Heart left ventricle (tissue), 16 donors: ENCODE measurements around the gene FUBP3. TPM values are rescaled to one million over a fixed set of nuclear protein-coding genes. Genes with fewer than 3 reads are reported as not detected.

Experiments
- ATAC-seq, 4 donors: fragments of 200-7000 bp; cut with Tn5 transposase; one replicate each; pipeline ENCODE4 v1.9.1; 2020 to 2022; ENCODE audit warnings: moderate library complexity in 4 of 4, mild to moderate bottlenecking in 3 of 4, moderate number of reproducible peaks in 1 of 4
- DNase-seq, 5 donors: peaks; one replicate each; pipeline ENCODE4 v3.0.0-alpha.2; 2020
- H3K27ac ChIP-seq, 12 donors: fragments of 200-600 bp; sonication (generic) in 4 of 12; one replicate each; pipeline versions ENCODE4 v1.5.0 to v1.8.0; 2016 to 2022; ENCODE audit warnings: mild to moderate bottlenecking in 2 of 12
- H3K27me3 ChIP-seq, 9 donors: fragments of 200-600 bp; sonication (generic) in 2 of 9; one replicate each; pipeline versions ENCODE4 v1.5.1 to v1.8.0; 2016 to 2022; ENCODE audit warnings: mild to moderate bottlenecking in 3 of 9
- H3K36me3 ChIP-seq, 9 donors: fragments of 200-600 bp; sonication (generic) in 2 of 9; one replicate each; pipeline versions ENCODE4 v1.5.0 to v1.8.0; 2018 to 2022; ENCODE audit warnings: mild to moderate bottlenecking in 2 of 9
- H3K4me1 ChIP-seq, 12 donors: fragments of 200-600 bp; sonication (generic) in 4 of 12; one replicate each; pipeline versions ENCODE4 v1.5.0 to v1.8.0; 2016 to 2022; ENCODE audit warnings: mild to moderate bottlenecking in 3 of 12
- H3K4me3 ChIP-seq, 12 donors: fragments of 200-600 bp; sonication (generic) in 4 of 12; one replicate each; pipeline versions ENCODE4 v1.5.0 to v1.8.0; 2017 to 2022; ENCODE audit warnings: mild to moderate bottlenecking in 9 of 12, moderate library complexity in 4 of 12
- H3K9me3 ChIP-seq, 12 donors: fragments of 200-600 bp; sonication (generic) in 4 of 12; one replicate each; pipeline versions ENCODE4 v1.5.0 to v1.8.0; 2016 to 2022; ENCODE audit warnings: mild to moderate bottlenecking in 1 of 12
- CTCF ChIP-seq, 12 donors: fragments of 200-600 bp; sonication (generic) in 4 of 12; IDR thresholded peaks; one replicate each; pipeline versions ENCODE4 v1.5.0 to v1.8.0; 2018 to 2022; ENCODE audit warnings: antibody characterized with exemption in 12 of 12, mild to moderate bottlenecking in 5 of 12
- POLR2A ChIP-seq, 2 donors: fragments of 450-650 bp; IDR thresholded peaks; one replicate each; pipeline ENCODE4 v1.6.1; 2017; ENCODE audit warnings: antibody characterized with exemption in 2 of 2, mild to moderate bottlenecking in 2 of 2, moderate library complexity in 2 of 2
- WGBS, 4 donors: extraction: QIAGEN DNeasy Blood & Tissue Kit in 2 of 4; methylation state at CpG; one replicate each; pipeline versions ENCODE4 v1.1.5 to v1.1.7; 2013 to 2018; 5-methylcytosine and 5-hydroxymethylcytosine counted together
- intact Hi-C, 10 donors: fragments of 100-400 bp; cut with DNase I; formaldehyde crosslinking; loops; one replicate each; pipeline versions ENCODE4 v1.11.1 to v1.14.2; 2022
- polyA plus RNA-seq, 2 donors: library from polyadenylated mRNA; stranded (reverse); fragments of 200-250 nt; gene quantifications; one replicate each; pipeline ENCODE4 v1.2.3, GENCODE V29; 2013
- total RNA-seq, 9 donors: library from RNA; depleted of rRNA in 2 of 9; stranded (reverse); fragments of >200 nt in 2 of 9; fragmentation: NEBNext Ultra II Directional in 3 of 9; extraction: Animal tissue kit (Norgen Biotek cat#: 25700) in 3 of 9; gene quantifications; one replicate each; pipeline versions ENCODE4 v1.1.0 to v1.2.4, GENCODE V29; 2016 to 2023
- donor health status: ischemic (EF 13 %, LVEDD 7.1; RV severe dilation, severe dysfunction).
- donor health status: healthy with polysubstance abuse.
- donor health status: DM: no; HTN: yes; CAD: no.
- donor health status: DM: no; HTN: no; CAD: no.
- donor health status: ischemic (EF 25% LVEDD 6.9; RV normal size, moderate dysfunction).
- donor health status: ischemic (EF 25% LVEDD 5.7; RV mildly dilated, moderate dysfunction).
- donor health status: healthy.
- donor health status: DM: yes; HTN: yes; CAD: no.
- donor health status: ischemic (EF 35%, LVEDD 5.7; RV mildly dilated, moderate dysfunction).
- donor health status: nonischemic (EF 11% LVEDD 7.7; RV severe dilation, severe dysfunction).
- donor health status: DM: yes; HTN: yes; CAD: no.
- donor health status: PGD.
- donor health status: ischemic (EF 29% LVEDD 5.4; RV normal size, mild dysfunction).
- donor health status: nonischemic (EF 23%, LVEDD 6.1; RV moderate dilation, normal function).

The FUBP3 gene
- total and polyA plus RNA-seq, 11 donors = 14.4 to 39.5 (median 24.8) TPM

GRCh38 chr9:130548103-130548502 lies 31.3 kb upstream of the FUBP3 start:
- Histone ChIP-seq H3K4me1 (no peaks in the 10 kb centered on the region), H3K27ac (no peak overlapping the region), H3K9me3 (peaks cover 0 to 9% (median 0%) of the 10 kb centered on the region in 12 donors), H3K4me3 (no peak overlapping the region), H3K36me3 (no peaks in the 10 kb centered on the region), H3K27me3 (no peaks in the 10 kb centered on the region)
- no peak for TF ChIP-seq POLR2A (IDR thresholded peaks at IDR 0.05)
- no peak for TF ChIP-seq CTCF (IDR thresholded peaks at IDR 0.05)
- ATAC-seq (no peak), DNase-seq (no peak)
- WGBS, 4 donors = 81 to 91% (median 90%) methylated on average over 5 to 6 of the region's 6 CpGs
- intact Hi-C loops = no loop called here

GRCh38 chr9:130549093-130549735 lies 30.2 kb upstream of the FUBP3 start:
- Histone ChIP-seq H3K27ac (no peak overlapping the region), H3K4me3 (no peak overlapping the region), H3K4me1 (no peaks in the 10 kb centered on the region), H3K27me3 (no peaks in the 10 kb centered on the region), H3K9me3 (peaks cover 0 to 9% (median 0%) of the 10 kb centered on the region in 12 donors), H3K36me3 (no peaks in the 10 kb centered on the region)
- ATAC-seq (no peak), DNase-seq (no peak)
- intact Hi-C loops = no loop called here
- TF ChIP-seq POLR2A (IDR thresholded peaks at IDR 0.05) = no peak
- TF ChIP-seq CTCF (IDR thresholded peaks at IDR 0.05) = no peak
- 87 to 93% (median 91%) methylated on average over 5 of the region's 5 CpGs for WGBS, 4 donors

- WGBS, 4 donors = 79 to 84% (median 83%) methylated on average over 5 of the region's 5 CpGs
- TF ChIP-seq POLR2A (IDR thresholded peaks at IDR 0.05) = no peak
- no peak for TF ChIP-seq CTCF (IDR thresholded peaks at IDR 0.05)
- H3K9me3 ChIP-seq = peaks cover 0 to 8% (median 0%) of the 10 kb centered on the region in 12 donors
- H3K36me3 ChIP-seq = no peaks in the 10 kb centered on the region
- intact Hi-C loops = loop anchor here in 1 of 10 donors (10.0 kb wide), 1 partner anchor 470 kb away; no protein-coding TSS in a partner anchor
- no peak overlapping the region for H3K4me3 ChIP-seq
- DNase-seq (no peak), ATAC-seq (peak in 1 of 4 donors; percentile 33)
- H3K4me1 ChIP-seq = no peaks in the 10 kb centered on the region
- no peak overlapping the region for H3K27ac ChIP-seq
- H3K27me3 ChIP-seq = peaks cover 0 to 8% (median 0%) of the 10 kb centered on the region in 9 donors
These were observed 24.8 kb upstream of the FUBP3 start for GRCh38 chr9:130554606-130555005.

- no peaks in the 10 kb centered on the region for H3K36me3 ChIP-seq
- intact Hi-C loops = loop anchor here in 1 of 10 donors (10.0 kb wide), 1 partner anchor 470 kb away; no protein-coding TSS in a partner anchor
- H3K27me3 ChIP-seq = peaks cover 0 to 8% (median 0%) of the 10 kb centered on the region in 9 donors
- no peak overlapping the region for H3K4me3 ChIP-seq
- H3K4me1 ChIP-seq = no peaks in the 10 kb centered on the region
- peaks cover 0 to 6% (median 0%) of the 10 kb centered on the region in 12 donors for H3K9me3 ChIP-seq
- 82 to 88% (median 84%) methylated on average over 4 to 6 of the region's 6 CpGs for WGBS, 4 donors
- DNase-seq = no peak
- TF ChIP-seq POLR2A (IDR thresholded peaks at IDR 0.05) (no peak), CTCF (IDR thresholded peaks at IDR 0.05) (no peak)
- no peak overlapping the region for H3K27ac ChIP-seq
- no peak for ATAC-seq
These were observed 24.3 kb upstream of the FUBP3 start for GRCh38 chr9:130555061-130555460.
